ENCODE data around the gene CEACAM7. TPM values are rescaled to one million over a fixed set of nuclear protein-coding genes. Genes with fewer than 3 reads are reported as not detected.

The CEACAM7 gene
- total RNA-seq, 2 donors from 2014 or later = 329 to 919 TPM

DNA sequence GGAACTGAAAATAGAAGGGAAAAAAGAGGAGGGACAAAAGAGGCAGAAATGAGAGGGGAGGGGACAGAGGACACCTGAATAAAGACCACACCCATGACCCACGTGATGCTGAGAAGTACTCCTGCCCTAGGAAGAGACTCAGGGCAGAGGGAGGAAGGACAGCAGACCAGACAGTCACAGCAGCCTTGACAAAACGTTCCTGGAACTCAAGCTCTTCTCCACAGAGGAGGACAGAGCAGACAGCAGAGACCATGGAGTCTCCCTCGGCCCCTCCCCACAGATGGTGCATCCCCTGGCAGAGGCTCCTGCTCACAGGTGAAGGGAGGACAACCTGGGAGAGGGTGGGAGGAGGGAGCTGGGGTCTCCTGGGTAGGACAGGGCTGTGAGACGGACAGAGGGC, 20.4 kb upstream of the CEACAM7 start, which contains the start of gene CEACAM5:
Gene CEACAM5 (plus strand): TSS at position 146 of the 400 bp plus-strand sequence. CDS start 106 bp downstream, at position 252.
- TF ChIP-seq, protein P1, sequence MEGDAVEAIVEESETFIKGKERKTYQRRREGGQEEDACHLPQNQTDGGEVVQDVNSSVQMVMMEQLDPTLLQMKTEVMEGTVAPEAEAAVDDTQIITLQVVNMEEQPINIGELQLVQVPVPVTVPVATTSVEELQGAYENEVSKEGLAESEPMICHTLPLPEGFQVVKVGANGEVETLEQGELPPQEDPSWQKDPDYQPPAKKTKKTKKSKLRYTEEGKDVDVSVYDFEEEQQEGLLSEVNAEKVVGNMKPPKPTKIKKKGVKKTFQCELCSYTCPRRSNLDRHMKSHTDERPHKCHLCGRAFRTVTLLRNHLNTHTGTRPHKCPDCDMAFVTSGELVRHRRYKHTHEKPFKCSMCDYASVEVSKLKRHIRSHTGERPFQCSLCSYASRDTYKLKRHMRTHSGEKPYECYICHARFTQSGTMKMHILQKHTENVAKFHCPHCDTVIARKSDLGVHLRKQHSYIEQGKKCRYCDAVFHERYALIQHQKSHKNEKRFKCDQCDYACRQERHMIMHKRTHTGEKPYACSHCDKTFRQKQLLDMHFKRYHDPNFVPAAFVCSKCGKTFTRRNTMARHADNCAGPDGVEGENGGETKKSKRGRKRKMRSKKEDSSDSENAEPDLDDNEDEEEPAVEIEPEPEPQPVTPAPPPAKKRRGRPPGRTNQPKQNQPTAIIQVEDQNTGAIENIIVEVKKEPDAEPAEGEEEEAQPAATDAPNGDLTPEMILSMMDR (IDR thresholded peaks at IDR 0.05) = no peak
- Histone ChIP-seq H3K9me3 (no peaks in the 10 kb centered on the region), H3K27me3 (no peaks in the 10 kb centered on the region), H3K9ac (ENCODE audit: low read depth in 2 of 2, low read length in 2 of 2) (peak within 1 kb of the TSS; percentile 57 to 94), H3K27ac (peak within 1 kb of the TSS; percentile 75), H3K4me3 (peak within 1 kb of the TSS; percentile 63), H3K36me3 (no peaks in the 10 kb centered on the region), H3K4me1 (peaks cover 7% of the 10 kb centered on the region)
- intact Hi-C loops (cut with DNase I) = no loop called here
- DNase-seq = peak; percentile 95

DNA sequence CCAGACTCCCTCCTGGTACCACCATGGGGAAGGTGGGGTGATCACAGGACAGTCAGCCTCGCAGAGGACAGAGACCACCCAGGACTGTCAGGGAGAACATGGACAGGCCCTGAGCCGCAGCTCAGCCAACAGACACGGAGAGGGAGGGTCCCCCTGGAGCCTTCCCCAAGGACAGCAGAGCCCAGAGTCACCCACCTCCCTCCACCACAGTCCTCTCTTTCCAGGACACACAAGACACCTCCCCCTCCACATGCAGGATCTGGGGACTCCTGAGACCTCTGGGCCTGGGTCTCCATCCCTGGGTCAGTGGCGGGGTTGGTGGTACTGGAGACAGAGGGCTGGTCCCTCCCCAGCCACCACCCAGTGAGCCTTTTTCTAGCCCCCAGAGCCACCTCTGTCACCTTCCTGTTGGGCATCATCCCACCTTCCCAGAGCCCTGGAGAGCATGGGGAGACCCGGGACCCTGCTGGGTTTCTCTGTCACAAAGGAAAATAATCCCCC, 19.9 kb upstream of the CEACAM7 start:
- Histone ChIP-seq H3K4me3 (peak overlapping the region; percentile 63), H3K9me3 (no peaks in the 10 kb centered on the region), H3K4me1 (peaks cover 7% of the 10 kb centered on the region), H3K27me3 (no peaks in the 10 kb centered on the region), H3K36me3 (no peaks in the 10 kb centered on the region), H3K9ac (ENCODE audit: low read depth in 2 of 2, low read length in 2 of 2) (peak overlapping the region; percentile 12 to 94), H3K27ac (peak overlapping the region; percentile 75)
- no peak for DNase-seq
- intact Hi-C loops (cut with DNase I) = loop anchor here (2.0 kb wide), 1 partner anchor 39 kb away; no protein-coding TSS in a partner anchor
- TF ChIP-seq, protein P1 (IDR thresholded peaks at IDR 0.05) = no peak

DNA sequence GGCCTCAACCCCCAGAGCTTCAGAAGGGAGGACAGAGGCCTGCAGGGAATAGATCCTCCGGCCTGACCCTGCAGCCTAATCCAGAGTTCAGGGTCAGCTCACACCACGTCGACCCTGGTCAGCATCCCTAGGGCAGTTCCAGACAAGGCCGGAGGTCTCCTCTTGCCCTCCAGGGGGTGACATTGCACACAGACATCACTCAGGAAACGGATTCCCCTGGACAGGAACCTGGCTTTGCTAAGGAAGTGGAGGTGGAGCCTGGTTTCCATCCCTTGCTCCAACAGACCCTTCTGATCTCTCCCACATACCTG, 19.4 kb upstream of the CEACAM7 start:
- H3K27ac ChIP-seq = peak overlapping the region; percentile 75
- H3K4me1 ChIP-seq = peaks cover 7% of the 10 kb centered on the region
- TF ChIP-seq, protein P1 (IDR thresholded peaks at IDR 0.05) = peak; percentile 22
- no peaks in the 10 kb centered on the region for H3K27me3 ChIP-seq
- H3K36me3 ChIP-seq = no peaks in the 10 kb centered on the region
- H3K9me3 ChIP-seq = no peaks in the 10 kb centered on the region
- H3K9ac ChIP-seq (ENCODE audit: low read depth in 2 of 2, low read length in 2 of 2) = peak overlapping the region; percentile 64 to 94
- no peak overlapping the region for H3K4me3 ChIP-seq
- intact Hi-C loops (cut with DNase I) = loop anchor here (2.0 kb wide), 1 partner anchor 39 kb away; no protein-coding TSS in a partner anchor
- peak; percentile 61 for DNase-seq

DNA sequence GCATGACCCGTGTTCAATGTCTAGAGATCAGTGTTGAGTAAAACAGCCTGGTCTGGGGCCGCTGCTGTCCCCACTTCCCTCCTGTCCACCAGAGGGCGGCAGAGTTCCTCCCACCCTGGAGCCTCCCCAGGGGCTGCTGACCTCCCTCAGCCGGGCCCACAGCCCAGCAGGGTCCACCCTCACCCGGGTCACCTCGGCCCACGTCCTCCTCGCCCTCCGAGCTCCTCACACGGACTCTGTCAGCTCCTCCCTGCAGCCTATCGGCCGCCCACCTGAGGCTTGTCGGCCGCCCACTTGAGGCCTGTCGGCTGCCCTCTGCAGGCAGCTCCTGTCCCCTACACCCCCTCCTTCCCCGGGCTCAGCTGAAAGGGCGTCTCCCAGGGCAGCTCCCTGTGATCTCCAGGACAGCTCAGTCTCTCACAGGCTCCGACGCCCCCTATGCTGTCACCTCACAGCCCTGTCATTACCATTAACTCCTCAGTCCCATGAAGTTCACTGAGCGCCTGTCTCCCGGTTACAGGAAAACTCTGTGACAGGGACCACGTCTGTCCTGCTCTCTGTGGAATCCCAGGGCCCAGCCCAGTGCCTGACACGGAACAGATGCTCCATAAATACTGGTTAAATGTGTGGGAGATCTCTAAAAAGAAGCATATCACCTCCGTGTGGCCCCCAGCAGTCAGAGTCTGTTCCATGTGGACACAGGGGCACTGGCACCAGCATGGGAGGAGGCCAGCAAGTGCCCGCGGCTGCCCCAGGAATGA, 18.9 kb upstream of the CEACAM7 start:
- peak overlapping the region; percentile 33 for H3K4me3 ChIP-seq
- DNase-seq = peak; percentile 87
- TF ChIP-seq, protein P1 (IDR thresholded peaks at IDR 0.05) = peak; percentile 94
- H3K27me3 ChIP-seq = no peaks in the 10 kb centered on the region
- H3K36me3 ChIP-seq = no peaks in the 10 kb centered on the region
- no peaks in the 10 kb centered on the region for H3K9me3 ChIP-seq
- peak overlapping the region; percentile 75 for H3K27ac ChIP-seq
- intact Hi-C loops (cut with DNase I) = loop anchor here (2.0 kb wide), 1 partner anchor 40 kb away; no protein-coding TSS in a partner anchor
- H3K4me1 ChIP-seq = peaks cover 7% of the 10 kb centered on the region
- peak overlapping the region; percentile 64 to 94 for H3K9ac ChIP-seq (ENCODE audit: low read depth in 2 of 2, low read length in 2 of 2)

DNA sequence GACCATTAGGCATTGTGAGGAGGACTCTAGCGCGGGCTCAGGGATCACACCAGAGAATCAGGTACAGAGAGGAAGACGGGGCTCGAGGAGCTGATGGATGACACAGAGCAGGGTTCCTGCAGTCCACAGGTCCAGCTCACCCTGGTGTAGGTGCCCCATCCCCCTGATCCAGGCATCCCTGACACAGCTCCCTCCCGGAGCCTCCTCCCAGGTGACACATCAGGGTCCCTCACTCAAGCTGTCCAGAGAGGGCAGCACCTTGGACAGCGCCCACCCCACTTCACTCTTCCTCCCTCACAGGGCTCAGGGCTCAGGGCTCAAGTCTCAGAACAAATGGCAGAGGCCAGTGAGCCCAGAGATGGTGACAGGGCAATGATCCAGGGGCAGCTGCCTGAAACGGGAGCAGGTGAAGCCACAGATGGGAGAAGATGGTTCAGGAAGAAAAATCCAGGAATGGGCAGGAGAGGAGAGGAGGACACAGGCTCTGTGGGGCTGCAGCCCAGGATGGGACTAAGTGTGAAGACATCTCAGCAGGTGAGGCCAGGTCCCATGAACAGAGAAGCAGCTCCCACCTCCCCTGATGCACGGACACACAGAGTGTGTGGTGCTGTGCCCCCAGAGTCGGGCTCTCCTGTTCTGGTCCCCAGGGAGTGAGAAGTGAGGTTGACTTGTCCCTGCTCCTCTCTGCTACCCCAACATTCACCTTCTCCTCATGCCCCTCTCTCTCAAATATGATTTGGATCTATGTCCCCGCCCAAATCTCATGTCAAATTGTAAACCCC, 17.5 kb upstream of the CEACAM7 start:
- peaks cover 7% of the 10 kb centered on the region for H3K4me1 ChIP-seq
- no peak overlapping the region for H3K4me3 ChIP-seq
- DNase-seq = peak; percentile 59
- H3K36me3 ChIP-seq = no peaks in the 10 kb centered on the region
- H3K27me3 ChIP-seq = no peaks in the 10 kb centered on the region
- H3K27ac ChIP-seq = no peak overlapping the region
- intact Hi-C loops (cut with DNase I) = loop anchor here (2.0 kb wide), 1 partner anchor 41 kb away; no protein-coding TSS in a partner anchor
- no peaks in the 10 kb centered on the region for H3K9me3 ChIP-seq
- TF ChIP-seq, protein P1 (IDR thresholded peaks at IDR 0.05) = no peak
- H3K9ac ChIP-seq (ENCODE audit: low read depth in 2 of 2, low read length in 2 of 2) = no peak overlapping the region
